Measurements from ENCODE around the gene RYR2.
"Not testable (repeated sequence)": the region's sequence is repeated elsewhere in the genome, so short reads cannot be mapped to it uniquely, and the experiment has no call there.

- not testable (repeated sequence) for TF ChIP-seq CTCF (IDR thresholded peaks at IDR 0.05); POLR2AphosphoS5 (IDR thresholded peaks at IDR 0.05; ENCODE audit: low read depth, low read length)
Measured at GRCh38 chr1:237371477-237371876, 329.5 kb downstream of the RYR2 start.

All from Panc1 (cell line).